Measurements from ENCODE around the gene RANBP3. TPM values are rescaled to one million over a fixed set of nuclear protein-coding genes. Genes with fewer than 3 reads are reported as not detected.

The RANBP3 gene
- total RNA-seq, 1 donor from 2014 or later = 25.0 TPM

DNA sequence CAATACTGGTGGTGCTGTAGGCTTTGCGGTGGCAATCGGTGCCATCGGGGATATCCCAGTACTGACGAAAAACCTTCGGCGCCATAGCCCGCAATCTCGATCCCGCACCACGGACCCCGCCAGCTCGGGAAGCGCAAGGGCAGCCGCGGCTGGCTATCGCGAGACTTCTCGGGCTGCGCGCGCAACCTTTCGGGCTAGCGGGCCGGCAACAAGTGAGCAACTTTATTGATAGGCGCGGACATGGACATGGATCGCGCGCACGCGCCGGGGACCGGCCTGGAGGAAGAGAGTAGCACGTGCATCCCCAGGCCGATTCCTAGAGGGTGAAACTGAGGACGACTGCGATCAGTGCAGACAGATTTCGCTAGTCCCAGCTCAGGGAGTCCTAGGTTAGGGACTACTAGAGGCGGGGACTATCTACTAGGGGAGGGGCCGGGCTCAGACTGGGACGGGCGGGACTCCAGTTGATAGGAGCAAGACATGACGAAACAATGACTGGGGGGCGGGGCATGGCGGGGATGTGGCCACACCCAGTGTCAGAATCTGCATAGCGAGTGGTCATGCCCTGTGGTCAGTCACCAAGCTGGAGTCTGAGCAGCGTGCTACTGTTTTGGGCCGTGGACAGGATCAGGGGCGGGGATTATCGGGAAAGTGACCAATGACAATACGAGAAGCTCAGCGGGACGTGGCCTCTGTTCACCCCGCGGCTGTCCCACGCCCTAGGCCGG is 74.2 kb downstream of the RANBP3 start, which contains the start of gene NDUFA11:
Gene NDUFA11, minus strand, starts transcription at position 167 of the 728 bp plus-strand sequence. Its CDS starts 82 bp downstream, at position 85.
- Histone ChIP-seq H3K4me3 (ENCODE audit: low read depth, low read length) (peak within 1 kb of the TSS; percentile 94), H3K27me3 (ENCODE audit: control insufficient read depth, insufficient read depth, low read length) (no peaks in the 10 kb centered on the region), H3K36me3 (ENCODE audit: control insufficient read depth, insufficient read depth, low read length) (peaks cover 4% of the 10 kb centered on the region)
- DNase-seq (ENCODE audit: low read depth) (no peak), FAIRE-seq (peak; percentile 7)
- no peak for TF ChIP-seq CTCF (IDR thresholded peaks at IDR 0.05; ENCODE audit: insufficient read depth, low read length, severe bottlenecking)

DNA sequence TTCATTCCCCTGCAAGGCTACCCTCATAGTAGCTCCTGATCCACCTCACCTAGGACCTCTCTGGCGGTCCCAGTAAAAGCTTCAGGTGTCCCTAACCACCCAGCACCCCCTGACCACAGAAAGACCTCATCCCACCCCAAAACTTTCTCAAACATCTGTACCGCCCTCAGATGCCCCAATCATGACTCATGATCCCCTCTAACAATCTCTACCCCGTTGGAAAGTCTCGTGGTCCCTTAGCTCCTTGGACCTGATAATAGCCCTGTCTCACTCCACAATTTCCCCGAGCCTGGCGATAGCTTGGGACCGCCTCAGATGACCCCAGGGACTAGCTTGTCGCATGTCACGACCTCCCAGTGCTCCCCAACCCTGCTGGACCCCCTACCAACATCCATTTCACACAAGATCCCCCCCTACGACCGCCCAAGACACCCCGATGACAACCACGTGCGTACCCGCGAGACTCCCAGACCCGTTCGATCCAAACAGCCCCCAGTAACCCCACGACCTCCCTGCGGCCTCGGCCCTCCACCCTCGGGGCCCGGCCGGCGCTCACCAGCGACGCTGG is 74.8 kb downstream of the RANBP3 start:
- peak overlapping the region; percentile 94 for H3K4me3 ChIP-seq (ENCODE audit: low read depth, low read length)
- FAIRE-seq (no peak), DNase-seq (ENCODE audit: low read depth) (no peak)
- H3K36me3 ChIP-seq (ENCODE audit: control insufficient read depth, insufficient read depth, low read length) = peaks cover 5% of the 10 kb centered on the region
- no peak for TF ChIP-seq CTCF (IDR thresholded peaks at IDR 0.05; ENCODE audit: insufficient read depth, low read length, severe bottlenecking)
- H3K27me3 ChIP-seq (ENCODE audit: control insufficient read depth, insufficient read depth, low read length) = no peaks in the 10 kb centered on the region

DNA sequence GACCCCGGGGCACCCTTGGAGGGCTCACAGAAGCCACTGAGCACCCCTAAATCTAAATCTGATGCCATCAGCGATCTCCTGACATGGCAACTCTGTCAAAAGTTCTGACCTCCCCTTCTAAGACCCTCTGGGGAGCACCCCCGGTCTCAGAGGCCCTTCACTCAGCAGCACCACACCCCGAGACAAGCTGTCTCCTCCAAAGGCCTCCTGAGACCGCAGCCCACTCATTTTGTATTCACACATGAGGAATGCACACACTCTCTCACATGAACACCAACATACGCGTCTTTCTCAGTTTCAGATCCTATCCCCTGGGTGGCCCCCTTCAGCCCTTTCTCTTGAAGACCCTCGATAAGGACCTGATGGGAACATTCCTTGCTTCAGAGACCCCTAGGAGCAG is 77.0 kb downstream of the RANBP3 start:
- no peak for FAIRE-seq

DNA sequence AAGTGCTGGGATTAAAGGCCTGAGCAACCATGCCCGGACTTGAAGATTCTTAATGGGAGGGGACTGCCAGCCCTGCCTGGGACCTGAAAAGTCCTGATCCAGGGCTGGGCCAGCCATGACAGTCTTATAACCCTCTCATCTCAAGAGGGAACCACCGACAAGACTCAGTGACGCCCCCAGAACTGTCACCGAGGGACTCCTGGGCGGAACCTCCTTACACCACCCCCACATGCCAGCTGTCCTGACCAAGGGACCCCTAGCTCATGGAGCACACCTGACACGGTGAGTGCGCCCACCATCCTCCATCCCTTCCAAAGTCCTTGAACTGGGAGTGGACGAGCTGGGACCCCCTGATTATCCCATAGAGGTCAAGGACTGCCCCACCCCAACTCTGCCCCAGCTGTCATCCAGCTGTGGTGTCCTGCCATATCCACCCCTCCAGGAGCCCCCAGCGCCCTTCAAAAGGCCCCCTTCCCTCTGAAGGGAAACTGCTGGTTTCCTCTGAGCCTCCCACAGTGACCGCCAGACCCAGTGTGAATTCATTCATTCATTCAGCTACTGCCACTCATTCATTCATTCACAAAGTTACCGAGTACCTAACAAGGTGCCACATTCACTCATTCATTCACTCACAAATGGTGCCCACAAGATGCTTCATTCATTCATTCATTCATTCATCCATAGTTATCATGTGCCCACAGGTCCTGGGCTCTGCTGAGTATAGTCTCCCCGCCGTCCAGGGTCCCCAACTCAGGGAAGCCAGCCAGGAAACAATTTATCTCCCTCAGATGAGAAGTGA is 78.0 kb downstream of the RANBP3 start:
- no peak for TF ChIP-seq CTCF (IDR thresholded peaks at IDR 0.05; ENCODE audit: insufficient read depth, low read length, severe bottlenecking)
- FAIRE-seq = no peak
- Histone ChIP-seq H3K27me3 (ENCODE audit: control insufficient read depth, insufficient read depth, low read length) (no peaks in the 10 kb centered on the region), H3K4me3 (ENCODE audit: low read depth, low read length) (no peak overlapping the region), H3K36me3 (ENCODE audit: control insufficient read depth, insufficient read depth, low read length) (peaks cover 8% of the 10 kb centered on the region)
- DNase-seq (ENCODE audit: low read depth) = no peak

More for the DNA sequence above, 77.0 kb downstream of the RANBP3 start:
- no peak overlapping the region for H3K4me3 ChIP-seq (ENCODE audit: low read depth, low read length)
- peaks cover 5% of the 10 kb centered on the region for H3K36me3 ChIP-seq (ENCODE audit: control insufficient read depth, insufficient read depth, low read length)
- DNase-seq (ENCODE audit: low read depth) = no peak
- no peaks in the 10 kb centered on the region for H3K27me3 ChIP-seq (ENCODE audit: control insufficient read depth, insufficient read depth, low read length)
- no peak for TF ChIP-seq CTCF (IDR thresholded peaks at IDR 0.05; ENCODE audit: insufficient read depth, low read length, severe bottlenecking)

DNA sequence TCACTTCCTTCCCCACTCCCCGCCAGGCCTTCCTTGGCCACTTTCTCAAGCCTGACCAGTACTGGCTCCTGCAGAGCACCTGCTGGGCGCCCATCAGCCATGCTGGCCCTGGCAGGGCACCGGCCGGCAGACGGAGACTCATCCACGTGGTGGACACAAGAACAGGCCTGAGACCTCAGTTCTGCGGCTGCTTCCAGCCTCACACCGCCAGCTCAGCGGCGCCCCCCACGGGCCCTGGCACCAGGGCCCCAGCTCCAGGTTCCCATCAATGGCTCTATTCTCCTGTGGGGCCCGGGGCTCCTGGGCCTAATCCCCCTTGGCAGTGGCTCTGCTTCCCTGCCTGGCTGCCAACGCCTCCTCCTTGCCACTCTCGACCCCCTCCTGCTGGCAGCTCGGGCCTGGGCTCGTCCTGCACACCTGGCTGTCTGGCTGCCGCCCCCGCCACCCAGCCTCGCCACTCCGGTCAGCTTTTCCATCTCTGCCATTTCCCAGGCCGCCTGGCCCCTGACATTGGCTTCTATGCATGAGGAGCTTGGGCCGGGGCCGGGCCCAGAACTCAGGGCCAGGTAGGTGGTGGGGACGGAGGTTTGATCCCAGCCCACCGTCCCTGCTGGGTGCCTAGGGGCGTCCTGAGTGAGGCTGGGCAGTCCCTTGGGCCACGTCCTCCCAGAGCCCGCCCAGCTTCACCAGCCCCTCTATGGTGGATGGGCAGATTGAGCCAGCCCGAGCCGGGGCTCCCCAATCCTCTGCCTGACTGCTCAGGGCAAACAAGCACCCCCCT is 80.6 kb downstream of the RANBP3 start:
- Histone ChIP-seq H3K4me3 (ENCODE audit: low read depth, low read length) (no peak overlapping the region), H3K36me3 (ENCODE audit: control insufficient read depth, insufficient read depth, low read length) (peaks cover 8% of the 10 kb centered on the region), H3K27me3 (ENCODE audit: control insufficient read depth, insufficient read depth, low read length) (peaks cover 1% of the 10 kb centered on the region)
- TF ChIP-seq CTCF (IDR thresholded peaks at IDR 0.05; ENCODE audit: insufficient read depth, low read length, severe bottlenecking) = no peak
- FAIRE-seq (no peak), DNase-seq (ENCODE audit: low read depth) (no peak)
